HG03139 (cell line): ENCODE results near the gene CENPO.

Experiments
- ATAC-seq: cut with Tn5 transposase; IDR thresholded peaks from one replicate; pipeline ENCODE4 v1.9.1; 2021; ENCODE audit not compliant: unreplicated experiment

The CENPO gene

GRCh38 chr2:24857746-24858145, 64.5 kb downstream of the CENPO start:
- ATAC-seq = no peak

- ATAC-seq = no peak
Measured at GRCh38 chr2:24858996-24859395, 65.8 kb downstream of the CENPO start.

- no peak for ATAC-seq
Measured at GRCh38 chr2:24859968-24860600, 66.9 kb downstream of the CENPO start.

GRCh38 chr2:24860631-24861030, 67.4 kb downstream of the CENPO start:
- ATAC-seq = no peak

- no peak for ATAC-seq
Measured at GRCh38 chr2:24861500-24861899, 68.3 kb downstream of the CENPO start.

GRCh38 chr2:24863641-24864040, 70.4 kb downstream of the CENPO start:
- ATAC-seq = no peak

GRCh38 chr2:24866946-24867345, 73.7 kb downstream of the CENPO start:
- no peak for ATAC-seq

GRCh38 chr2:24870440-24870839, 77.2 kb downstream of the CENPO start:
- ATAC-seq = no peak

- ATAC-seq = no peak
Measured at GRCh38 chr2:24870891-24871705, 77.9 kb downstream of the CENPO start.

- no peak for ATAC-seq
Measured at GRCh38 chr2:24871852-24872333, 78.7 kb downstream of the CENPO start.
